CD14-positive monocyte (primary cell): ENCODE data around the gene FFAR2. TPM values are rescaled to one million over a fixed set of nuclear protein-coding genes. Genes with fewer than 3 reads are reported as not detected.

Experiments used
- DNase-seq, 3 donors: peaks; one replicate each; pipeline ENCODE4 v3.0.0-alpha.2; 2011 to 2022
- H2AFZ ChIP-seq: 2 replicates; pipeline ENCODE4 v1.6.0; 2012; ENCODE audit warnings: mild to moderate bottlenecking, low read depth, low read length, inconsistent platforms; ENCODE audit not compliant: insufficient read depth, poor library complexity, severe bottlenecking
- H3K27ac ChIP-seq, 2 donors: 1 replicate in 1 of 2; 2 replicates in 1 of 2; pipeline ENCODE4 v1.5.1; 2012 to 2013; ENCODE audit warnings: low read length in 2 of 2, control low read depth in 1 of 2, inconsistent platforms in 1 of 2, low read depth in 1 of 2, mild to moderate bottlenecking in 1 of 2
- H3K27me3 ChIP-seq, 2 donors: one replicate each; pipeline versions ENCODE4 v1.6.0 to v1.6.1; 2011 to 2013; ENCODE audit warnings: low read length in 2 of 2; ENCODE audit not compliant: control insufficient read depth in 2 of 2, insufficient read depth in 2 of 2
- H3K36me3 ChIP-seq, 2 donors: replicated peaks in 1 of 2; 1 replicate in 1 of 2; 2 replicates in 1 of 2; pipeline versions ENCODE4 v1.5.1 to v1.6.1; 2012 to 2013; ENCODE audit warnings: low read length in 2 of 2, control low read depth in 1 of 2, inconsistent platforms in 1 of 2, mild to moderate bottlenecking in 1 of 2; ENCODE audit not compliant: insufficient read depth in 2 of 2, control insufficient read depth in 1 of 2
- H3K4me1 ChIP-seq, 2 donors: 1 replicate in 1 of 2; 2 replicates in 1 of 2; pipeline versions ENCODE4 v1.5.1 to v1.6.1; 2012 to 2013; ENCODE audit warnings: low read length in 2 of 2, control low read depth in 1 of 2, inconsistent platforms in 1 of 2, mild to moderate bottlenecking in 1 of 2, moderate library complexity in 1 of 2; ENCODE audit not compliant: insufficient read depth in 2 of 2, control insufficient read depth in 1 of 2
- H3K4me2 ChIP-seq: replicated peaks from 2 replicates; pipeline ENCODE3; 2012; ENCODE audit warnings: low read length, moderate library complexity, mild to moderate bottlenecking; ENCODE audit not compliant: poor library complexity, severe bottlenecking; ENCODE audit errors: extremely low read depth
- H3K4me3 ChIP-seq, 3 experiments: fragments of 200-600 bp in 1 of 3; sonication (generic) in 1 of 3; replicated peaks in 1 of 3; 1 replicate in 2 of 3; 2 replicates in 1 of 3; pipeline ENCODE4 v1.5.1; 2011 to 2013; ENCODE audit warnings: low read length in 3 of 3, mild to moderate bottlenecking in 3 of 3, control low read depth in 2 of 3, low read depth in 2 of 3, inconsistent platforms in 1 of 3, moderate library complexity in 1 of 3
- H3K79me2 ChIP-seq: 2 replicates; pipeline ENCODE4 v1.6.0; 2012; ENCODE audit warnings: mild to moderate bottlenecking, control low read depth, inconsistent platforms, low read length, moderate library complexity; ENCODE audit not compliant: insufficient read depth
- H3K9ac ChIP-seq: 2 replicates; pipeline ENCODE4 v1.6.0; 2017; ENCODE audit warnings: low read length, mild to moderate bottlenecking; ENCODE audit not compliant: insufficient read depth, poor library complexity, severe bottlenecking
- H3K9me3 ChIP-seq, 2 donors: replicated peaks in 1 of 2; 1 replicate in 1 of 2; 2 replicates in 1 of 2; pipeline versions ENCODE4 v1.5.1 to v1.6.1; 2012 to 2013; ENCODE audit warnings: low read length in 2 of 2, control low read depth in 1 of 2; ENCODE audit not compliant: control insufficient read depth in 1 of 2, insufficient read depth in 1 of 2
- H4K20me1 ChIP-seq: 2 replicates; pipeline ENCODE4 v1.6.0; 2012; ENCODE audit warnings: mild to moderate bottlenecking, low read length, control low read depth, moderate library complexity; ENCODE audit not compliant: insufficient read depth
- H3K27ac Mint-ChIP-seq, 7 donors: one replicate each; pipeline ENCODE4 v1.8.0; 2020; ENCODE audit warnings: mild to moderate bottlenecking in 7 of 7, mixed read lengths in 7 of 7, moderate library complexity in 6 of 7, inconsistent platforms in 2 of 7
- H3K27me3 Mint-ChIP-seq, 3 donors: one replicate each; pipeline ENCODE4 v1.8.0; 2021 to 2022; ENCODE audit warnings: low read depth in 3 of 3, mild to moderate bottlenecking in 3 of 3, mixed read lengths in 3 of 3, moderate library complexity in 3 of 3, inconsistent platforms in 1 of 3
- H3K36me3 Mint-ChIP-seq, 2 donors: one replicate each; pipeline ENCODE4 v1.8.0; 2020; ENCODE audit warnings: mixed read lengths in 2 of 2, inconsistent platforms in 1 of 2, mild to moderate bottlenecking in 1 of 2
- H3K4me1 Mint-ChIP-seq: one replicate; pipeline ENCODE4 v1.8.0; 2020; ENCODE audit warnings: mild to moderate bottlenecking, mixed read lengths
- H3K4me3 Mint-ChIP-seq, 2 donors: one replicate each; pipeline ENCODE4 v1.8.0; 2020; ENCODE audit warnings: mild to moderate bottlenecking in 2 of 2, mixed read lengths in 2 of 2, moderate library complexity in 1 of 2
- H3K9me3 Mint-ChIP-seq, 7 donors: one replicate each; pipeline ENCODE4 v1.8.0; 2020 to 2022; ENCODE audit warnings: mixed read lengths in 7 of 7, mild to moderate bottlenecking in 6 of 7, moderate library complexity in 6 of 7, inconsistent platforms in 2 of 7
- WGBS: methylation state at CpG from one replicate; pipeline ENCODE4 v1.1.5; 2013; ENCODE audit warnings: missing lambda C conversion rate; ENCODE audit not compliant: insufficient coverage; 5-methylcytosine and 5-hydroxymethylcytosine counted together
- intact Hi-C, 2 donors: fragments of 100-400 bp; cut with micrococcal nuclease; formaldehyde crosslinking; loops; one replicate each; pipeline versions ENCODE4 v1.15.0 to v1.15.1; 2023
- polyA plus RNA-seq, 3 donors: library from polyadenylated mRNA; depleted of rRNA in 1 of 3; unstranded in 2 of 3; stranded (reverse) in 1 of 3; fragments of 300-500 nt in 2 of 3; fragments of >200 nt in 1 of 3; fragmentation: Illumina TruSeq in 2 of 3; gene quantifications; 1 replicate in 2 of 3; 2 replicates in 1 of 3; pipeline ENCODE4 v1.2.3, GENCODE V29; 2012 to 2021
- TF ChIP-seq, protein P1 (sequence below): fragments of 200-600 bp; IDR thresholded peaks from one replicate; pipeline ENCODE4 v1.8.0; 2022; ENCODE audit warnings: antibody characterized with exemption, mild to moderate bottlenecking

The FFAR2 gene
- polyA plus RNA-seq, 3 donors = 5.7 to 38.7 (median 10.8) TPM

DNA sequence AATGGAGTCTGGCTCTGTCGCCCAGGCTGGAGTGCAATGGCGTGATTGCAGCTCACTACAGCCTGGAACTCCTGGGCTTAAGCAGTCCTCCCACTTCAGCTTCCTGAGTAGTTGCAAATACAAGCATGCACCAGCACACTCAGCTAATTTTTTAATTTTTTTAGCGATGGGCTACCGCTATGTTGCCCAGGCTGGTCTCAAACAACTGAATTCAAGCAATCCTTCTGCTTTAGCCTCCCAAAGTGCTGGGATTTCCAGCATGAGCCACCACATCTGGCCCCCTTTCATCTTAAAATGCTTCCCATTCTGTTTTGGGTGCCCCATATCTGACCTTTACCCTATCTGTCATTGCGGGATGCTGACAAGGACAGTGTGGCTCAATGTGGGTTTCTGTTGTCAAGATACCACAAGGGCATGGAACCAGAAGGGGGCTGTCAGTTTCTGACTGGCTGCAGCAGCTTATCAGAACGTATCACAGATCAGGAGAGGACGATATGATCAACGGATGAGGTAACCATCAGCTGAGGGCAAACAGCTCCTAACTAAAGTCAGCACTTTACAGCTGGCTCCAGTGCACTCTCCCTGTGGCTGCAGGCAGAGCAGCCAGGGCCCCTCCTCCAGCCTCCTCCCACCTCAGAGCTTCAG lies 44.8 kb upstream of the FFAR2 start:
- peaks cover 0 to 1% of the 10 kb centered on the region in 2 donors for H3K36me3 Mint-ChIP-seq
- 91% methylated on average over 6 of the region's 8 CpGs for WGBS
- peaks cover 0 to 4% of the 10 kb centered on the region in 2 donors for H3K27me3 ChIP-seq
- H3K4me3 Mint-ChIP-seq = no peak overlapping the region
- H3K27ac ChIP-seq = no peak overlapping the region
- H3K4me1 ChIP-seq = no peaks in the 10 kb centered on the region
- peaks cover 7% of the 10 kb centered on the region for H3K4me1 Mint-ChIP-seq
- no peak for DNase-seq
- no peaks in the 10 kb centered on the region for H3K79me2 ChIP-seq
- no peaks in the 10 kb centered on the region for H4K20me1 ChIP-seq
- no peak overlapping the region for H2AFZ ChIP-seq
- H3K4me3 ChIP-seq = no peak overlapping the region
- H3K9me3 Mint-ChIP-seq = peaks cover 0 to 4% (median 0%) of the 10 kb centered on the region in 7 donors
- no peaks in the 10 kb centered on the region for H3K9me3 ChIP-seq
- TF ChIP-seq, protein P1, sequence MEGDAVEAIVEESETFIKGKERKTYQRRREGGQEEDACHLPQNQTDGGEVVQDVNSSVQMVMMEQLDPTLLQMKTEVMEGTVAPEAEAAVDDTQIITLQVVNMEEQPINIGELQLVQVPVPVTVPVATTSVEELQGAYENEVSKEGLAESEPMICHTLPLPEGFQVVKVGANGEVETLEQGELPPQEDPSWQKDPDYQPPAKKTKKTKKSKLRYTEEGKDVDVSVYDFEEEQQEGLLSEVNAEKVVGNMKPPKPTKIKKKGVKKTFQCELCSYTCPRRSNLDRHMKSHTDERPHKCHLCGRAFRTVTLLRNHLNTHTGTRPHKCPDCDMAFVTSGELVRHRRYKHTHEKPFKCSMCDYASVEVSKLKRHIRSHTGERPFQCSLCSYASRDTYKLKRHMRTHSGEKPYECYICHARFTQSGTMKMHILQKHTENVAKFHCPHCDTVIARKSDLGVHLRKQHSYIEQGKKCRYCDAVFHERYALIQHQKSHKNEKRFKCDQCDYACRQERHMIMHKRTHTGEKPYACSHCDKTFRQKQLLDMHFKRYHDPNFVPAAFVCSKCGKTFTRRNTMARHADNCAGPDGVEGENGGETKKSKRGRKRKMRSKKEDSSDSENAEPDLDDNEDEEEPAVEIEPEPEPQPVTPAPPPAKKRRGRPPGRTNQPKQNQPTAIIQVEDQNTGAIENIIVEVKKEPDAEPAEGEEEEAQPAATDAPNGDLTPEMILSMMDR = no peak
- peaks cover 2 to 14% (median 7%) of the 10 kb centered on the region in 3 donors for H3K27me3 Mint-ChIP-seq
- peak overlapping the region in 1 of 7 donors; percentile 19 for H3K27ac Mint-ChIP-seq
- H3K9ac ChIP-seq = no peak overlapping the region
- H3K36me3 ChIP-seq = no peaks in the 10 kb centered on the region
- no peak overlapping the region for H3K4me2 ChIP-seq
- intact Hi-C loops = no loop called here

DNA sequence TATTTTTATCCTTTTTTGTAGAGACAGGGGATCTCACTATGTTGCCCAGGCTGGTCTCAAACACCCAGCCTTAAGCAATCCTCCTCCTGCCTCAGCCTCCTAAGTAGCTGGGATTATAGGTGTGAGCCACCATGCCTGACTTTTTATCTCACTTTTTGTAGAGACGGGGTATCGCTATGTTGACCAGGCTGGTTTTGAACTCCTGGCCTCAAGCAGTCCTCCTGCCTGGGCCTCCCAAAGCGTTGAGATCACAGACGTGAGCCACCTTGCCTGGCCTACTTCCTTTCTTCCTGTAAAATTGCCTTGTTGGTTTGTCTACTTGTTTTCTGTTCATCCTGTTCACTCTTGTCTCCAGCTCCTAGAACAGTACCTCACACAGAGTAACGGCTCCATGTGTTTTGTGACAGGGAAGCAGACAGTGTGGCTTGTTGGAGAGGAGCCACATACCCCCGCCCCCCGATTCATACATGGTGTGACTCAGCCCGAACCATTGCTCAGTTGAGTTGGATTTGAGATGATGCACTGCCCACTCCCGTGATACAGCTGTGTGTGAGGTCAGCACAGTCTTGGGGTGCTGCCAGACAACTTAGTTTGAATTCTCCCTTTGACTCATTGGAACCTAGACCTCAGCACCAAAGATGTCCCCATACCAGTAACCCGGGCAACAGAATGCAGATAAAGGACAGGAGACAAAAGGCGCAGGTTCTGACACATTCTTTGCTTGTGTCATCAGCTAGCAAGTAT lies 43.0 kb upstream of the FFAR2 start:
- no peaks in the 10 kb centered on the region for H3K36me3 ChIP-seq
- no peak overlapping the region for H3K9ac ChIP-seq
- H2AFZ ChIP-seq = no peak overlapping the region
- Mint-ChIP-seq H3K27ac (peak overlapping the region in 4 of 7 donors; percentile 13 to 72 (median 60)), H3K9me3 (peaks cover 0 to 4% (median 0%) of the 10 kb centered on the region in 7 donors), H3K4me1 (peaks cover 12% of the 10 kb centered on the region), H3K27me3 (peaks cover 5 to 17% (median 13%) of the 10 kb centered on the region in 3 donors), H3K36me3 (peaks cover 0 to 1% of the 10 kb centered on the region in 2 donors), H3K4me3 (no peak overlapping the region)
- H4K20me1 ChIP-seq = no peaks in the 10 kb centered on the region
- H3K27me3 ChIP-seq = peaks cover 0 to 4% of the 10 kb centered on the region in 2 donors
- H3K79me2 ChIP-seq = no peaks in the 10 kb centered on the region
- no peak overlapping the region for H3K4me2 ChIP-seq
- no peaks in the 10 kb centered on the region for H3K4me1 ChIP-seq
- H3K27ac ChIP-seq = no peak overlapping the region
- no peak overlapping the region for H3K4me3 ChIP-seq
- H3K9me3 ChIP-seq = no peaks in the 10 kb centered on the region
- peak; percentile 52 to 79 (median 55) for DNase-seq
- WGBS = 87% methylated on average over 8 of the region's 11 CpGs
- TF ChIP-seq, protein P1 = no peak
- intact Hi-C loops = no loop called here
